ENCODE measurements around the gene CD14. TPM values are rescaled to one million over a fixed set of nuclear protein-coding genes. Genes with fewer than 3 reads are reported as not detected.
"Not testable (repeated sequence)": the region's sequence is repeated elsewhere in the genome, so short reads cannot be mapped to it uniquely, and the experiment has no call there.

CD14 gene
- total and polyA plus RNA-seq, 3 donors from 2014 or later, result 23.7 to 41.1 (median 40.5) TPM

- DNase-seq, result no peak
- Histone ChIP-seq H3K27ac (no peak overlapping the region), H3K27me3 (no peaks in the 10 kb centered on the region), H3K9me3 (no peaks in the 10 kb centered on the region), H3K4me3 (no peak overlapping the region), H3K4me1 (no peaks in the 10 kb centered on the region), H3K36me3 (ENCODE audit: low read depth, missing control alignments) (no peaks in the 10 kb centered on the region)
- WGBS, 2 donors, result 86 to 89% methylated on average over 6 of the region's 6 CpGs
- intact Hi-C loops (cut with DNase I; ENCODE audit: low total_unique reads), result no loop called here
- no peak for TF ChIP-seq POLR2A (IDR thresholded peaks at IDR 0.05)
- TF ChIP-seq CTCF (IDR thresholded peaks at IDR 0.05), result no peak
Measured at GRCh38 chr5:140627972-140628371, 5.0 kb downstream of the CD14 start.

GRCh38 chr5:140624886-140625285 is 8.1 kb downstream of the CD14 start:
- H3K36me3 ChIP-seq (ENCODE audit: low read depth, missing control alignments); intact Hi-C loops (cut with DNase I; ENCODE audit: low total_unique reads); H3K9me3 ChIP-seq; H3K4me3 ChIP-seq; DNase-seq; H3K27me3 ChIP-seq; H3K27ac ChIP-seq; H3K4me1 ChIP-seq: not testable (repeated sequence)
- WGBS, 2 donors, result 85 to 92% methylated on average over 10 of the region's 10 CpGs

- H3K9me3 ChIP-seq; DNase-seq; H3K27me3 ChIP-seq; H3K4me3 ChIP-seq; H3K4me1 ChIP-seq; H3K36me3 ChIP-seq (ENCODE audit: low read depth, missing control alignments); H3K27ac ChIP-seq; intact Hi-C loops (cut with DNase I; ENCODE audit: low total_unique reads): not testable (repeated sequence)
Measured at GRCh38 chr5:140623061-140623460, 9.9 kb downstream of the CD14 start.

- H3K9me3 ChIP-seq, result no peaks in the 10 kb centered on the region
- H3K27me3 ChIP-seq, result no peaks in the 10 kb centered on the region
- H3K4me1 ChIP-seq, result no peaks in the 10 kb centered on the region
- no peak for DNase-seq
- no peak overlapping the region for H3K27ac ChIP-seq
- TF ChIP-seq POLR2A (IDR thresholded peaks at IDR 0.05), result no peak
- TF ChIP-seq CTCF (IDR thresholded peaks at IDR 0.05), result no peak
- intact Hi-C loops (cut with DNase I; ENCODE audit: low total_unique reads), result no loop called here
- H3K36me3 ChIP-seq (ENCODE audit: low read depth, missing control alignments), result no peaks in the 10 kb centered on the region
- no peak overlapping the region for H3K4me3 ChIP-seq
- 74 to 76% methylated on average over 3 of the region's 3 CpGs for WGBS, 2 donors
Measured at GRCh38 chr5:140622301-140622700, 10.7 kb downstream of the CD14 start.

- TF ChIP-seq POLR2A (IDR thresholded peaks at IDR 0.05) (no peak), CTCF (IDR thresholded peaks at IDR 0.05) (no peak)
- Histone ChIP-seq H3K27ac (peak overlapping the region in 1 of 2 donors; percentile 37), H3K36me3 (ENCODE audit: low read depth, missing control alignments) (no peaks in the 10 kb centered on the region), H3K4me3 (no peak overlapping the region), H3K9me3 (no peaks in the 10 kb centered on the region), H3K27me3 (no peaks in the 10 kb centered on the region), H3K4me1 (peaks cover 4% of the 10 kb centered on the region)
- WGBS, 2 donors, result 64 to 69% methylated on average over 2 of the region's 2 CpGs
- intact Hi-C loops (cut with DNase I; ENCODE audit: low total_unique reads), result no loop called here
- no peak for DNase-seq
Measured at GRCh38 chr5:140611020-140611521, 21.9 kb downstream of the CD14 start.

GRCh38 chr5:140609126-140609525 is 23.8 kb downstream of the CD14 start:
- Histone ChIP-seq H3K27me3 (no peaks in the 10 kb centered on the region), H3K4me1 (peaks cover 4% of the 10 kb centered on the region), H3K9me3 (no peaks in the 10 kb centered on the region), H3K36me3 (ENCODE audit: low read depth, missing control alignments) (no peaks in the 10 kb centered on the region), H3K4me3 (no peak overlapping the region), H3K27ac (peak overlapping the region in 1 of 2 donors; percentile 12)
- DNase-seq, result no peak
- 77 to 80% methylated on average over 4 of the region's 4 CpGs for WGBS, 2 donors
- intact Hi-C loops (cut with DNase I; ENCODE audit: low total_unique reads), result no loop called here
- TF ChIP-seq POLR2A (IDR thresholded peaks at IDR 0.05) (no peak), CTCF (IDR thresholded peaks at IDR 0.05) (no peak)
